Measurements from ENCODE around the gene CHST14. TPM values are rescaled to one million over a fixed set of nuclear protein-coding genes. Genes with fewer than 3 reads are reported as not detected.

CHST14 gene
- polyA plus RNA-seq, 1 of the 3 experiments (the other 2 are of a cell fraction), result 43.2 TPM

DNA sequence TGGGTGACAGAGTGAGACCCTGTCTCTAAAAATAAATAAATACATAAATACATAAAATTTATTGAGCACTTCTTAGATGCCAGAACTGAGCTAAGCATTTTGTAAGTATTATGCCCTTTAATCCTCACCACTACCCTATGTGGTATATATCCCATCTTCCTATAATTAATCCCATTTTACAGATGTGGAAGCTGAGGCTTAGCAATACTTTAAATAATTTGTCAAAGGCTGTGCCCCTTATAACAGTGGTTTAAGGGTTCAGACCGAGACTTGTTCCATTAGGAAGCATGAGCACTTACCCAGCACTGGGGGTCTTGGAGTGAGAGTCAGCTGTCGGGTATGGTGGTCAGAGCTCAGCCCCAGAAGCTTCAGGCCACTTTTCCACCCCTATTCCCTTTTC lies 7.5 kb upstream of the CHST14 start:
- H3K27me3 ChIP-seq (ENCODE audit: insufficient read depth), result no peaks in the 10 kb centered on the region
- H3F3A ChIP-seq (replicated peaks; ENCODE audit: insufficient read depth), result peaks cover 6% of the 10 kb centered on the region
- no peaks in the 10 kb centered on the region for H3K4me1 ChIP-seq (ENCODE audit: control insufficient read depth in 1 of 2, insufficient read depth in 2 of 2, low read depth in 1 of 2, low read length in 1 of 2)
- no peak overlapping the region for H3K4me2 ChIP-seq
- ChIA-PET CTCF (interaction anchor here (1.2 to 2.7 kb wide), 4 partner anchors 10 to 44 kb away, joined by 3 to 10 read pairs (median 5); no protein-coding TSS in a partner anchor), POLR2A (no interaction called here)
- no peak overlapping the region for H3K27ac ChIP-seq (ENCODE audit: low read depth in 2 of 2, low read length in 1 of 2)
- 97% methylated on average over 2 of the region's 2 CpGs for WGBS (ENCODE audit: low lambda C conversion rate)
- H3K9ac ChIP-seq, result no peak overlapping the region
- no peak for DNase-seq
- H3K9me3 ChIP-seq, result no peaks in the 10 kb centered on the region
- no peaks in the 10 kb centered on the region for H3K9me2 ChIP-seq
- no peak overlapping the region for H2AFZ ChIP-seq (ENCODE audit: low read depth)
- H3K79me2 ChIP-seq (ENCODE audit: insufficient read depth), result peaks cover 4% of the 10 kb centered on the region; the same call in 1 of the 2 replicates
- no peak overlapping the region for H3K4me3 ChIP-seq (ENCODE audit: low read depth in 2 of 2, low read length in 1 of 2)
- peaks cover 7% of the 10 kb centered on the region; the same call in 1 of the 2 replicates for H4K20me1 ChIP-seq (ENCODE audit: insufficient read depth)
- TF ChIP-seq TEAD4 (IDR thresholded peaks at IDR 0.05; ENCODE audit: borderline replicate concordance, insufficient read depth), result no peak
- TF ChIP-seq FOSL2 (IDR thresholded peaks at IDR 0.05; ENCODE audit: borderline replicate concordance, low read depth), result no peak
- no peak for TF ChIP-seq ELF1 (IDR thresholded peaks at IDR 0.05)
- no peak for TF ChIP-seq FOXJ3 (CRISPR knock-in tag; IDR thresholded peaks at IDR 0.05)
- TF ChIP-seq, protein P1, sequence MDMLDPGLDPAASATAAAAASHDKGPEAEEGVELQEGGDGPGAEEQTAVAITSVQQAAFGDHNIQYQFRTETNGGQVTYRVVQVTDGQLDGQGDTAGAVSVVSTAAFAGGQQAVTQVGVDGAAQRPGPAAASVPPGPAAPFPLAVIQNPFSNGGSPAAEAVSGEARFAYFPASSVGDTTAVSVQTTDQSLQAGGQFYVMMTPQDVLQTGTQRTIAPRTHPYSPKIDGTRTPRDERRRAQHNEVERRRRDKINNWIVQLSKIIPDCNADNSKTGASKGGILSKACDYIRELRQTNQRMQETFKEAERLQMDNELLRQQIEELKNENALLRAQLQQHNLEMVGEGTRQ (IDR thresholded peaks at IDR 0.05; ENCODE audit: borderline replicate concordance, low read depth, low read length), result no peak
- TF ChIP-seq SMC3 (IDR thresholded peaks at IDR 0.05; ENCODE audit: low read depth, low read length), result no peak
- no peak for TF ChIP-seq MAX (IDR thresholded peaks at IDR 0.05; ENCODE audit: low read depth)
- TF ChIP-seq ZBTB33 (IDR thresholded peaks at IDR 0.05; ENCODE audit: borderline replicate concordance, low read depth), result no peak
- no peak for TF ChIP-seq GABPA (IDR thresholded peaks at IDR 0.05; ENCODE audit: low read depth)
- no peak for TF ChIP-seq RAD21 (IDR thresholded peaks at IDR 0.05; ENCODE audit: low read length)
- TF ChIP-seq NRF1 (IDR thresholded peaks at IDR 0.05; ENCODE audit: low read depth, low read length), result no peak
- TF ChIP-seq NFIC (IDR thresholded peaks at IDR 0.05; ENCODE audit: borderline replicate concordance), result no peak
- no peak for TF ChIP-seq IRF3 (IDR thresholded peaks at IDR 0.05; ENCODE audit: low read depth, low read length)
- no peak for TF ChIP-seq EZH2phosphoT487 (IDR thresholded peaks at IDR 0.05; ENCODE audit: borderline replicate concordance, low read depth)
- no peak for TF ChIP-seq RFX5 (IDR thresholded peaks at IDR 0.05; ENCODE audit: low read length)
- H3K36me3 ChIP-seq (replicated peaks in 1 of 2; ENCODE audit: control insufficient read depth in 1 of 2, insufficient read depth in 2 of 2, low read length in 1 of 2), result peaks cover 4 to 50% of the 10 kb centered on the region in 2 experiments

All from SK-N-SH (cell line).